GM18868 (cell line): Measurements from ENCODE around the gene OAF.
"Not testable (repeated sequence)": the region's sequence is repeated elsewhere in the genome, so short reads cannot be mapped to it uniquely, and the experiment has no call there.

Experiments used
- ATAC-seq: cut with Tn5 transposase; IDR thresholded peaks from one replicate; pipeline ENCODE4 v1.9.1; 2021; ENCODE audit warnings: mild to moderate bottlenecking, moderate library complexity; ENCODE audit not compliant: unreplicated experiment

Gene OAF

GRCh38 chr11:120260616-120261015, 49.8 kb downstream of the OAF start:
- ATAC-seq, result no peak

- ATAC-seq, result no peak
These were observed 50.5 kb downstream of the OAF start for GRCh38 chr11:120261321-120261720.

GRCh38 chr11:120261931-120262330, 51.1 kb downstream of the OAF start:
- ATAC-seq, result no peak

- no peak for ATAC-seq
These were observed 56.5 kb downstream of the OAF start for GRCh38 chr11:120267319-120267718.

- ATAC-seq, result no peak
These were observed 57.9 kb downstream of the OAF start for GRCh38 chr11:120268686-120269085.

GRCh38 chr11:120270386-120270785, 59.6 kb downstream of the OAF start:
- no peak for ATAC-seq

- no peak for ATAC-seq
These were observed 60.8 kb downstream of the OAF start for GRCh38 chr11:120271672-120272071.

- ATAC-seq, result no peak
These were observed 61.5 kb downstream of the OAF start for GRCh38 chr11:120272303-120272702.

GRCh38 chr11:120273432-120273831, 62.6 kb downstream of the OAF start:
- no peak for ATAC-seq

- not testable (repeated sequence) for ATAC-seq
These were observed 63.1 kb downstream of the OAF start for GRCh38 chr11:120273956-120274355.

- ATAC-seq, result no peak
These were observed 68.7 kb downstream of the OAF start for GRCh38 chr11:120279502-120279901.
